HEK293 (cell line): ENCODE data around the gene VPS13D.

Source experiments
- CTCF ChIP-seq: fragments of 450-650 bp; formaldehyde crosslinking; IDR thresholded peaks from 2 replicates; pipeline ENCODE4 v1.5.1; 2016; ENCODE audit warnings: missing biosample characterization, missing genetic modification characterization
- ZBTB1 ChIP-seq: fragments of 450-650 bp; formaldehyde crosslinking; IDR thresholded peaks from 2 replicates; pipeline ENCODE4 v1.5.1; 2016; ENCODE audit warnings: missing biosample characterization, missing genetic modification characterization
- ZBTB26 ChIP-seq: fragments of 450-650 bp; formaldehyde crosslinking; optimal IDR thresholded peaks from 2 replicates; pipeline ENCODE3; 2016; ENCODE audit warnings: missing biosample characterization, mild to moderate bottlenecking, missing genetic modification characterization
- ZBTB44 ChIP-seq: fragments of 450-650 bp; IDR thresholded peaks from 2 replicates; pipeline ENCODE4 v1.5.1; 2018; ENCODE audit warnings: missing biosample characterization, mild to moderate bottlenecking, missing genetic modification characterization
- ZNF473 ChIP-seq: fragments of 450-650 bp; formaldehyde crosslinking; IDR thresholded peaks from 2 replicates; pipeline ENCODE4 v1.5.1; 2017; ENCODE audit warnings: missing biosample characterization, missing genetic modification characterization

- TF ChIP-seq ZBTB44 (tag by site-specific recombination) (no peak), ZNF473 (tag by site-specific recombination) (no peak), CTCF (no peak), ZBTB26 (tag by site-specific recombination) (no peak), ZBTB1 (no peak)
Observed at GRCh38 chr1:12507631-12508030, 277.8 kb downstream of the VPS13D start.
